RWPE2 (cell line): ENCODE results near the gene MOB3C.

Source experiments
- ATAC-seq: fragments of 200-7000 bp; cut with Tn5 transposase; 3 replicates; pipeline ENCODE4 v1.9.1; 2021; ENCODE audit warnings: low read depth
- DNase-seq: peaks from one replicate; pipeline ENCODE4 v3.0.0-alpha.2; 2020; ENCODE audit warnings: low spot score
- H3K27ac ChIP-seq: fragments of 450-650 bp; 2 replicates; pipeline ENCODE4 v1.5.1; 2017; ENCODE audit warnings: mild to moderate bottlenecking; ENCODE audit not compliant: poor library complexity, severe bottlenecking
- H3K27me3 ChIP-seq: fragments of 250-450 bp; sonication (Bioruptor Pico); 2 replicates; pipeline ENCODE4 v1.5.1; 2021; ENCODE audit warnings: mild to moderate bottlenecking, moderate library complexity; ENCODE audit not compliant: insufficient read depth, poor library complexity, severe bottlenecking
- H3K36me3 ChIP-seq: fragments of 250-450 bp; sonication (Bioruptor Pico); 2 replicates; pipeline ENCODE4 v1.5.1; 2020; ENCODE audit warnings: low read depth, mild to moderate bottlenecking, moderate library complexity
- H3K4me1 ChIP-seq: fragments of 250-450 bp; sonication (Bioruptor Pico); 2 replicates; pipeline ENCODE4 v1.5.1; 2021; ENCODE audit warnings: mild to moderate bottlenecking, moderate library complexity; ENCODE audit not compliant: insufficient read depth, poor library complexity, severe bottlenecking
- H3K4me3 ChIP-seq: fragments of 250-450 bp; sonication (Bioruptor Pico); 2 replicates; pipeline ENCODE4 v1.5.1; 2021; ENCODE audit warnings: mild to moderate bottlenecking, moderate library complexity; ENCODE audit not compliant: severe bottlenecking
- H3K9me3 ChIP-seq: fragments of 250-450 bp; sonication (Bioruptor Pico); 2 replicates; pipeline ENCODE4 v1.5.1; 2021; ENCODE audit warnings: mild to moderate bottlenecking, moderate library complexity; ENCODE audit not compliant: severe bottlenecking
- CTCF ChIP-seq: fragments of 450-650 bp; IDR thresholded peaks from one replicate; pipeline ENCODE4 v1.5.1; 2017; ENCODE audit warnings: mild to moderate bottlenecking, moderate library complexity; ENCODE audit not compliant: poor library complexity, severe bottlenecking

The MOB3C gene

GRCh38 chr1:46630719-46631118, 14.1 kb upstream of the MOB3C start:
- H3K36me3 ChIP-seq, result peaks cover 31% of the 10 kb centered on the region
- no peak overlapping the region for H3K27ac ChIP-seq
- DNase-seq (no peak), ATAC-seq (no peak)
- no peak for TF ChIP-seq CTCF
- H3K9me3 ChIP-seq, result no peaks in the 10 kb centered on the region
- no peaks in the 10 kb centered on the region for H3K27me3 ChIP-seq
- no peak overlapping the region for H3K4me3 ChIP-seq
- H3K4me1 ChIP-seq, result no peaks in the 10 kb centered on the region

- Histone ChIP-seq H3K4me1 (peaks cover 6% of the 10 kb centered on the region), H3K9me3 (no peaks in the 10 kb centered on the region), H3K27ac (no peak overlapping the region), H3K4me3 (no peak overlapping the region), H3K36me3 (no peaks in the 10 kb centered on the region), H3K27me3 (no peaks in the 10 kb centered on the region)
- TF ChIP-seq CTCF, result no peak
- DNase-seq (no peak), ATAC-seq (no peak)
Measured at GRCh38 chr1:46623743-46624644, 7.4 kb upstream of the MOB3C start.

GRCh38 chr1:46622344-46622743, 5.7 kb upstream of the MOB3C start:
- DNase-seq (no peak), ATAC-seq (no peak)
- Histone ChIP-seq H3K27me3 (no peaks in the 10 kb centered on the region), H3K4me3 (no peak overlapping the region), H3K4me1 (peaks cover 6% of the 10 kb centered on the region), H3K9me3 (no peaks in the 10 kb centered on the region), H3K36me3 (no peaks in the 10 kb centered on the region), H3K27ac (no peak overlapping the region)
- TF ChIP-seq CTCF, result peak; percentile 27

GRCh38 chr1:46621930-46622329, 5.3 kb upstream of the MOB3C start:
- Histone ChIP-seq H3K4me1 (peaks cover 10% of the 10 kb centered on the region), H3K27me3 (no peaks in the 10 kb centered on the region), H3K36me3 (no peaks in the 10 kb centered on the region), H3K9me3 (no peaks in the 10 kb centered on the region), H3K27ac (no peak overlapping the region), H3K4me3 (no peak overlapping the region)
- ATAC-seq, result peak; percentile 47; the same call in 2 of the 3 replicates
- TF ChIP-seq CTCF, result no peak
- DNase-seq, result no peak
